ENCODE measurements around the gene TRPM2.

The TRPM2 gene

DNA sequence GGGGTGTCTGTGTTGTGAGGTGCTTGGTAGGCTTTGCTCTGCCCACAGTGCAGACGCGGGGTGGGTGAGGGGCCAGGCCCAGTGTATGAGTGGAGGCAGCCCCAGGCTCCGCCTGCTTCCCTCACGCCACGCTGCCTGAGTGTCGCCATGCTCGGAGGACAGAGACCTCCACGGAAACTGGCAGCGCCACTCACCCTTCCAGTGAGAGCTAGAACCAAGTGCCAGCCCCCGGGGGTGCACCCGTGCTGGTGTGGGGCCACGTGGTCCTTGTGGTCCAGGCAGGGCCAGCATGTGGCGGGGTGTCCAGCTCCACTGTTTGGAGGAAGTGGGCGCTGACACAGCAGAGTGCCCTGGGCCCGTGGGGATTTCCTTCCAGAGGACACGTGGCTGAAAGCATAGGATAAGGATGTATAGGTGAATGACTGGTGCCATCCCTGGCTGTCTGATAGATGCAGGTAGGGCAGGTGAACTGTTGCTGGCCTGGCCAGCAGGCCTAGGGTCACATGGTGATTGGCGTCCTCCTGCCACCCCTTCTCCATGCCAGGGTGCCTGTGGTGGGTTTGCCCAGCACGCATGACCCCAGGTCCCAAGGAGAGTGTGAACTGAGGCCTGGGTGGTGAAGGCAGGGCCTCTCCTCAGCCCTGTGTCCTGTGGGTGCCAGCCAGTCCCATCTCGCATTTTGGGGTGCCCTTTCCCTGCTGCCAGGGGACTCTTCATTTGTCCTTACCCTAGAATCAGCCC lies 105.7 kb downstream of the TRPM2 start:
- TF ChIP-seq, protein P1, sequence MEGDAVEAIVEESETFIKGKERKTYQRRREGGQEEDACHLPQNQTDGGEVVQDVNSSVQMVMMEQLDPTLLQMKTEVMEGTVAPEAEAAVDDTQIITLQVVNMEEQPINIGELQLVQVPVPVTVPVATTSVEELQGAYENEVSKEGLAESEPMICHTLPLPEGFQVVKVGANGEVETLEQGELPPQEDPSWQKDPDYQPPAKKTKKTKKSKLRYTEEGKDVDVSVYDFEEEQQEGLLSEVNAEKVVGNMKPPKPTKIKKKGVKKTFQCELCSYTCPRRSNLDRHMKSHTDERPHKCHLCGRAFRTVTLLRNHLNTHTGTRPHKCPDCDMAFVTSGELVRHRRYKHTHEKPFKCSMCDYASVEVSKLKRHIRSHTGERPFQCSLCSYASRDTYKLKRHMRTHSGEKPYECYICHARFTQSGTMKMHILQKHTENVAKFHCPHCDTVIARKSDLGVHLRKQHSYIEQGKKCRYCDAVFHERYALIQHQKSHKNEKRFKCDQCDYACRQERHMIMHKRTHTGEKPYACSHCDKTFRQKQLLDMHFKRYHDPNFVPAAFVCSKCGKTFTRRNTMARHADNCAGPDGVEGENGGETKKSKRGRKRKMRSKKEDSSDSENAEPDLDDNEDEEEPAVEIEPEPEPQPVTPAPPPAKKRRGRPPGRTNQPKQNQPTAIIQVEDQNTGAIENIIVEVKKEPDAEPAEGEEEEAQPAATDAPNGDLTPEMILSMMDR (IDR thresholded peaks at IDR 0.05; ENCODE audit: extremely low read depth, missing control alignments) = no peak
- no peak for DNase-seq (ENCODE audit: low spot score)

DNA sequence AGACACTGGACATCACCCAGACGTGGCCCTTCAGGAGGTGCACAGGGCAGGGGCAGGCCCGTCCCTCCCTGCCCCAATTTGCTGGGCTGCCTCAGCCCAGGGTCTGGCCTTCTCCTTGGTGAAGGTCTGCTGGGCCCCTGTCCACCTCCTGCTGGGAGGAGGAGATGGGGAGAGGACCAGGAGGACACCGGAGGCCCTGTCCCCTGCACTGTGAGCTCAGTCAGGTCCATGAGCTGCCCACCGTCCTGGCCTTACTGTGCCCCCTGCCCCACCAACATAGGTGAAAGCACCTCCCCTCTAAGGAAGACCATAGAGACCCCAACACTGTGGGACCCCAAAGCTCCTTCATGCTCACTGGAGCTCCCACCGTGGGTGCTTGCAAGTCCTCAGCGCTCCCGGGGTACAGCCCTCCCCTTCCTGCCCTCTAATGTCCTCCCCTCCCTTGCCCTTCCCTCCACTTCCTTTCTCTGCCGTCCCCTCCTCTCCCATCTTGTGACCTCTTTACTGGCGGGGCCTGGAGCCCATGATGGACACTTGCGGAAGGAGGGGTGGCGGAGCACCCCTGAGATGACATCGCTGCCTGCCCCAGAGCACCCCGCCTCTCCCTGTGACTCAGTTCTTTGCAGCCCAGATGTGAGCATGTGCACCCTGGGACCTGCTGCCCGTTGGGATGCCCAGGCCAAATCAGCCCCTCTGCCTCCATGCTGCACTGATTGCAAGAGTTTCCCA lies 106.5 kb downstream of the TRPM2 start:
- DNase-seq (ENCODE audit: low spot score) = no peak
- TF ChIP-seq, protein P1 (IDR thresholded peaks at IDR 0.05; ENCODE audit: extremely low read depth, missing control alignments) = no peak

DNA sequence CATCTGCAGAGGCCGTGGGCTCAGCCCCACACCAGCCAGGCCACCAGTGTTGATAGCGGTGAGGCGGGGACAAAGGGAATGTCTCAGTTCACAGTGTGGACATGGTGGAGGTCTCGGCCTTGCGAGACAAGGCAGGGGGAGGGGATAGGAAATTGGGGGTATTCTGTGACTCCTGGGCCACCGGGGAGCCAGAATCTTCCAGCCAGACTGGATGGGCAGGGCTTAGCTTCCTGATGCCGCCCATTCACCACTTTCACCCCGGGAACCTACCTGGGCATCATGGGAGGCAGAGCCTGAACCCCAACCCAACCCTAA lies 107.0 kb downstream of the TRPM2 start:
- no peak for DNase-seq (ENCODE audit: low spot score)
- TF ChIP-seq, protein P1 (IDR thresholded peaks at IDR 0.05; ENCODE audit: extremely low read depth, missing control alignments) = no peak

DNA sequence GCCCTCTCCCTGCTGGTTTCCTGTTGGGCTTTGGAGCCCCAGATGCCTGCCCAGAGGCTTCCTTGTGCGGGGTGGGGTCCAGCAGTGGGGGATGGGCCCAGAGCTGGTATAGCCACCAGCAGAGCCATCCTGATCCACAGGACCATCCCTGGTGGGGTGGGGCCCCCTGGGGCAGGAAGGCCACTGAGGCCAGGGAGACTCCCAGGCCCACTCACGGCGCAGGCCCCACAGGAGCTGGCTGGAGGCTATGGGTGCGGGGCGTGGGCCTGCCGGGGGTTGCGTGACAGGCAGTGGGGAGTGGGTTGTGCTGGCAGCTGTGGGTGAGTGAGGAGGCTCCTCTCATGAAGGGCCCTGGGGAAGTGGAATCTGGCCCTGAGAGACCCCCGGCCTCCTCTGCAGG lies 107.6 kb downstream of the TRPM2 start:
- no peak for DNase-seq (ENCODE audit: low spot score)
- TF ChIP-seq, protein P1 (IDR thresholded peaks at IDR 0.05; ENCODE audit: extremely low read depth, missing control alignments) = no peak

DNA sequence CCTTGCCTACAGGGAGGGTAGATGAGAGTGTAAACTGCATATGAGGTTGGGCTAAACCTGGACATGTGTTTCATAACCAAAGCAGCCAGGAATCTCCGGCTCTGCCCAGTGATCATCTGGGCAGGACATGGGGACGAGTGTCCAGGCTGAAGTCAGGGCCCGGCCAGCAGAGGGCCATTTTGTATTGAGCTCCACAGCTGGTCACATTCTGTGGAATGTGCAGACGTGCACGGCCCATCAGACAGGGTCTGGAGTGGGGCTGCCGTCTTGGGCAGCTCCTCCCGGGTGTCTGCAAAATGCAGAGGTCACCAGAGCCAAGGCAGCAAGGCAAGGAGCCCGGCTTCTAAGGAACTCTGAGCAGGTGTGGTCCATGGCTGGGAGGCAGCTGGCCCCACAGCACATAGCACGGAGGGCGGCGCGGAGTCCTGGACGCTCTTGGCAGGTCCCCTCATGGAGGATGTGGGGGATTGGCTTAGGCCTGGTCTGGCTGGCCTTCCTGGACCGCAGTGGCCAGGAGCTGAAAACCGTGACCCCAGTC lies 108.1 kb downstream of the TRPM2 start:
- DNase-seq (ENCODE audit: low spot score) = no peak
- TF ChIP-seq, protein P1 (IDR thresholded peaks at IDR 0.05; ENCODE audit: extremely low read depth, missing control alignments) = no peak

DNA sequence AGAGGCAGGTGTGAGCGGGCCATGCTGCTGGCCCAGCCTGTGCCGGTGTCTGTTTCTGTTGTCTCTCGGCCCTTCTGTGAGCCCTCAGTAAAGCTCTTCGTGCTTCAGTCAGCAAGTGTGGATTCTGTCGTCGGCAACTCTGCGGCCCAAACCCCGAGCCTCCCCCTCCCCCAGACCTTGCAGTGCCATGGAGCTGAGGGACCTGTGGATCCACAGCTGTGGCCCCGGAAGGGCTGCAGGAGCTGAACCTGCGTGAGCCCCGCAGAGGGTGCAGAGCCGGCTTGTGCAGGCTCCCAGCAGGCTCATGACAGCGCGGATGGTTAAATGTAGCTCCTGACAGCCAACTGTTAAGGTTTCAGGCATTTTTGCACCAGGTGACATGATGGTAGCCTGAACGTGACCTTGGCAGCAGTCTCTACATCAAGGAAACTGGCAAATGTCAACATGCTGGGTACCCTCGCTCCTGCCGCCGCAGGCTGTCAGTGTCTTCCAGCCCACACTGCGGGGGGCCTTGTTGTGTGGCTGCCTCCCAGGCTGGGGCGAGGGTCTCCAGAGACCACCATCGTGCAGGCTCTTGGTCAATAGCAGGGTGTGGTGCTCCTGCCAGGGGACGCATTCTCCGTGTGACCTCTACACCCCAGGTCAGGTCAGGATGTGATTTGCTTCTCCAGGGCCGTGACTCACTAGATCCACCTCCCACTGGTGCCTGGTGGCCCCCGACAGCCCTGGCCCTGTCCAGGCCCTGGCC lies 108.8 kb downstream of the TRPM2 start:
- no peak for DNase-seq (ENCODE audit: low spot score)
- TF ChIP-seq, protein P1 (IDR thresholded peaks at IDR 0.05; ENCODE audit: extremely low read depth, missing control alignments) = no peak

DNA sequence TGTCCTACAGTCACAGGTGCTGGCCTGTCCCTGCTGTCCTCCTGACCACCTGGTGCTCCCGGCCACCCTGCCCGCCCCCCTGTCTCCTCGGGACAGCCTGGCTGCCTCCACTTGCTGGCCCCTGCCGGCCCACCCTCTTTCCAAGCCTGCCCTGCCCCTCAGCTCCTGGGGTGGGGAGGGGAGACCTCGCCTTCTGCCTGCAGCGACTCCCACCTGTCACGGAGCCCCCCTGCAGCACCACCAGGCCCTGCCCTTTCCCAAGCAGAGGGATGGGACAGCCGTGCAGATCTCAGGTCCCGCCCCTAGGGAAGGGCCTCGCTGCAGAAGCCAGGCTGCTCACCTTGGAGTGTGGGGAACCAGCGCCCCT lies 109.4 kb downstream of the TRPM2 start:
- TF ChIP-seq, protein P1 (IDR thresholded peaks at IDR 0.05; ENCODE audit: extremely low read depth, missing control alignments) = no peak
- no peak for DNase-seq (ENCODE audit: low spot score)
